H1 (cell line): Measurements from ENCODE around the gene MEIS2. TPM values are rescaled to one million over a fixed set of nuclear protein-coding genes. Genes with fewer than 3 reads are reported as not detected.
A peak's percentile ranks its signal among the peaks of the same experiment; 100 is the strongest.

Experiments used
- CTCF ChIA-PET: fragments of 300-600 bp; sonication (Branson Sonifier 250); formaldehyde crosslinking; loops from one replicate; lab custom pipeline; 2021; ENCODE audit not compliant: partially characterized antibody; lab: Charles Lee
- POLR2A ChIA-PET: fragments of 300-600 bp; sonication (Branson Sonifier 250); formaldehyde crosslinking; loops from one replicate; lab custom pipeline; 2021; ENCODE audit warnings: inconsistent platforms; ENCODE audit not compliant: partially characterized antibody; lab: Charles Lee
- DNase-seq, 2 experiments: peaks; one replicate each; pipeline versions ENCODE4 v3.0.0 to v3.0.0-alpha.2; 2010 to 2022; ENCODE audit warnings: low spot score in 2 of 2, low read depth in 1 of 2, mixed read lengths in 1 of 2
- FAIRE-seq: peaks from 2 replicates; lab custom pipeline; 2011; peaks lifted over from hg19 to GRCh38; lab: Jason Lieb, UNC
- H2AFZ ChIP-seq: 2 replicates; pipeline ENCODE4 v1.8.1; 2012; ENCODE audit warnings: low read length, inconsistent platforms
- H2AK5ac ChIP-seq: 2 replicates; pipeline ENCODE4 v1.6.1; 2013; ENCODE audit warnings: low read depth, low read length
- H2BK120ac ChIP-seq: replicated peaks from 2 replicates; pipeline ENCODE3; 2013; ENCODE audit warnings: low read depth, low read length, inconsistent platforms
- H2BK12ac ChIP-seq: 2 replicates; pipeline ENCODE4 v1.6.1; 2013; ENCODE audit warnings: low read depth, low read length
- H2BK15ac ChIP-seq: 2 replicates; pipeline ENCODE4 v1.6.1; 2013; ENCODE audit warnings: low read length
- H2BK20ac ChIP-seq: 2 replicates; pipeline ENCODE4 v1.6.1; 2013; ENCODE audit warnings: low read length
- H2BK5ac ChIP-seq: 2 replicates; pipeline ENCODE4 v1.6.1; 2013; ENCODE audit warnings: low read depth, low read length
- H3K14ac ChIP-seq: 2 replicates; pipeline ENCODE4 v1.6.1; 2013; ENCODE audit warnings: inconsistent platforms; ENCODE audit not compliant: insufficient read length
- H3K18ac ChIP-seq: 2 replicates; pipeline ENCODE4 v1.6.1; 2013; ENCODE audit warnings: low read length; ENCODE audit errors: extremely low read depth
- H3K23ac ChIP-seq: 2 replicates; pipeline ENCODE4 v1.6.1; 2013; ENCODE audit warnings: inconsistent platforms; ENCODE audit not compliant: insufficient read length
- H3K23me2 ChIP-seq: 2 replicates; pipeline ENCODE4 v1.6.1; 2013; ENCODE audit warnings: low read depth, low read length
- H3K27ac ChIP-seq: 2 replicates; pipeline ENCODE4 v1.6.1; 2011; ENCODE audit warnings: low read depth, low read length, inconsistent platforms
- H3K27me3 ChIP-seq, 4 experiments: replicated peaks in 1 of 4; 1 replicate in 1 of 4; 2 replicates in 3 of 4; pipeline versions ENCODE4 v1.6.1 to v1.8.1; 2011 to 2013; ENCODE audit warnings: low read length in 3 of 4, mild to moderate bottlenecking in 3 of 4, inconsistent platforms in 2 of 4, mixed read lengths in 2 of 4, moderate library complexity in 1 of 4; ENCODE audit not compliant: control insufficient read depth in 3 of 4, insufficient read depth in 3 of 4; ENCODE audit errors: extremely low read depth in 1 of 4
- H3K36me3 ChIP-seq, 4 experiments: 2 replicates each; pipeline versions ENCODE4 v1.6.1 to v1.8.1; 2011 to 2013; ENCODE audit warnings: mild to moderate bottlenecking in 4 of 4, low read length in 3 of 4, moderate library complexity in 2 of 4, control low read depth in 1 of 4, inconsistent platforms in 1 of 4; ENCODE audit not compliant: insufficient read depth in 4 of 4, control insufficient read depth in 2 of 4
- H3K4ac ChIP-seq: replicated peaks from 2 replicates; pipeline ENCODE3; 2013; ENCODE audit warnings: low read length, low read depth, mixed read lengths, inconsistent platforms; ENCODE audit not compliant: insufficient read length
- H3K4me1 ChIP-seq, 4 experiments: replicated peaks in 1 of 4; 1 replicate in 1 of 4; 2 replicates in 3 of 4; pipeline versions ENCODE4 v1.6.1 to v1.8.1; 2011 to 2013; ENCODE audit warnings: low read length in 3 of 4, inconsistent platforms in 2 of 4, mixed read lengths in 1 of 4; ENCODE audit not compliant: insufficient read depth in 4 of 4, control insufficient read depth in 3 of 4
- H3K4me2 ChIP-seq, 2 experiments: 2 replicates each; pipeline versions ENCODE4 v1.6.1 to v1.8.1; 2011 to 2013; ENCODE audit warnings: low read depth in 2 of 2, low read length in 2 of 2, control low read depth in 1 of 2, inconsistent platforms in 1 of 2, mild to moderate bottlenecking in 1 of 2; ENCODE audit not compliant: insufficient read depth in 1 of 2
- H3K4me3 ChIP-seq, 4 experiments: fragments of 200-600, 300-600 bp in 1 of 4; sonication (generic), shearing (Covaris generic), sonication (Bioruptor Twin) in 1 of 4; 2 replicates each; pipeline versions ENCODE4 v1.5.1 to v1.8.1; 2011 to 2016; ENCODE audit warnings: low read length in 4 of 4, low read depth in 3 of 4, control low read depth in 2 of 4, inconsistent platforms in 2 of 4, mild to moderate bottlenecking in 2 of 4, mixed read lengths in 1 of 4, moderate library complexity in 1 of 4; ENCODE audit not compliant: insufficient read depth in 2 of 4; ENCODE audit errors: extremely low read depth in 1 of 4
- H3K56ac ChIP-seq: replicated peaks from 2 replicates; pipeline ENCODE3; 2013; ENCODE audit warnings: low read depth, mild to moderate bottlenecking, mixed read lengths, low read length, inconsistent platforms; ENCODE audit not compliant: insufficient read length
- H3K79me1 ChIP-seq: 2 replicates; pipeline ENCODE4 v1.6.1; 2013; ENCODE audit warnings: low read depth, low read length, control low read depth
- H3K79me2 ChIP-seq, 2 experiments: 2 replicates each; pipeline versions ENCODE4 v1.6.1 to v1.8.1; 2012 to 2013; ENCODE audit warnings: low read length in 2 of 2, mild to moderate bottlenecking in 2 of 2, inconsistent platforms in 1 of 2; ENCODE audit not compliant: insufficient read depth in 2 of 2, control insufficient read depth in 1 of 2
- H3K9ac ChIP-seq, 4 experiments: replicated peaks in 1 of 4; 1 replicate in 1 of 4; 2 replicates in 3 of 4; pipeline versions ENCODE4 v1.6.1 to v1.8.1; 2011 to 2013; ENCODE audit warnings: low read depth in 3 of 4, low read length in 3 of 4, control low read depth in 2 of 4, mild to moderate bottlenecking in 2 of 4, moderate library complexity in 2 of 4, inconsistent platforms in 1 of 4; ENCODE audit errors: extremely low read depth in 1 of 4
- H3K9me3 ChIP-seq, 2 experiments: 2 replicates each; pipeline versions ENCODE4 v1.6.1 to v1.8.1; 2012 to 2013; ENCODE audit warnings: mild to moderate bottlenecking in 2 of 2, moderate library complexity in 2 of 2, control low read depth in 1 of 2, inconsistent platforms in 1 of 2, low read depth in 1 of 2, low read length in 1 of 2, mixed read lengths in 1 of 2; ENCODE audit not compliant: insufficient read depth in 2 of 2
- H4K20me1 ChIP-seq, 2 experiments: replicated peaks in 1 of 2; 2 replicates each; pipeline versions ENCODE3 to v1.8.1; 2011 to 2013; ENCODE audit warnings: inconsistent platforms in 2 of 2, low read length in 2 of 2, mild to moderate bottlenecking in 1 of 2; ENCODE audit not compliant: insufficient read depth in 2 of 2, control insufficient read depth in 1 of 2
- H4K5ac ChIP-seq: 2 replicates; pipeline ENCODE4 v1.6.1; 2013; ENCODE audit warnings: low read length, low read depth, mixed read lengths, inconsistent platforms; ENCODE audit not compliant: insufficient read length
- H4K8ac ChIP-seq: 2 replicates; pipeline ENCODE4 v1.8.0; 2013; ENCODE audit warnings: mild to moderate bottlenecking, moderate library complexity, low read length, inconsistent platforms; ENCODE audit not compliant: insufficient read depth; ENCODE audit errors: extremely low read depth
- H4K91ac ChIP-seq: replicated peaks from 2 replicates; pipeline ENCODE3; 2013; ENCODE audit warnings: low read length, mixed read lengths, inconsistent platforms; ENCODE audit not compliant: insufficient read length
- ATF2 ChIP-seq: IDR thresholded peaks from 2 replicates; pipeline ENCODE4 v1.6.1; 2012; ENCODE audit warnings: low read length, inconsistent platforms
- CTBP2 ChIP-seq: IDR thresholded peaks from 2 replicates; pipeline ENCODE4 v1.7.0; 2011; ENCODE audit warnings: borderline replicate concordance, mild to moderate bottlenecking, moderate library complexity, mixed read lengths, low read length; ENCODE audit not compliant: insufficient read depth, insufficient read length
- FOSL1 ChIP-seq: IDR thresholded peaks from 2 replicates; pipeline ENCODE4 v1.6.1; 2011; ENCODE audit warnings: mild to moderate bottlenecking, low read depth, low read length, moderate library complexity; ENCODE audit not compliant: insufficient read depth
- HDAC6 ChIP-seq: IDR thresholded peaks from one replicate; pipeline ENCODE4 v1.7.1; 2012; ENCODE audit warnings: low read depth, mild to moderate bottlenecking, inconsistent platforms, low read length, moderate library complexity
- KDM4A ChIP-seq: IDR thresholded peaks from one replicate; pipeline ENCODE4 v1.7.1; 2012; ENCODE audit warnings: low read depth, mild to moderate bottlenecking, moderate library complexity, low read length, inconsistent platforms; ENCODE audit not compliant: severe bottlenecking
- KDM5A ChIP-seq: fragments of 200-600 bp; IDR thresholded peaks from 2 replicates; pipeline ENCODE4 v1.7.1; 2012; ENCODE audit warnings: mild to moderate bottlenecking, low read length, inconsistent platforms, mixed read lengths
- RBBP5 ChIP-seq: IDR thresholded peaks from 2 replicates; pipeline ENCODE4 v1.7.1; 2012; ENCODE audit warnings: low read depth, mild to moderate bottlenecking, inconsistent platforms, low read length, moderate library complexity, borderline replicate concordance
- RNF2 ChIP-seq: fragments of 200-900, 300-1000 bp; sonication (generic); IDR thresholded peaks from 2 replicates; pipeline ENCODE4 v1.7.1; 2016; ENCODE audit warnings: borderline replicate concordance, low read depth, mild to moderate bottlenecking, antibody characterized with exemption, low read length; ENCODE audit not compliant: poor library complexity, severe bottlenecking; ENCODE audit errors: missing control alignments
- TAF1 ChIP-seq: IDR thresholded peaks from 2 replicates; pipeline ENCODE4 v1.6.1; 2011; ENCODE audit warnings: mild to moderate bottlenecking, low read depth, low read length
- TBP ChIP-seq: IDR thresholded peaks from 2 replicates; pipeline ENCODE4 v1.6.1; 2011; ENCODE audit warnings: low read depth, low read length, improper control_type of control experiment
- TCF12 ChIP-seq: IDR thresholded peaks from 2 replicates; pipeline ENCODE4 v1.6.1; 2011; ENCODE audit warnings: low read depth, mild to moderate bottlenecking, low read length
- WGBS, 2 experiments: shearing (Covaris generic) in 1 of 2; methylation state at CpG; one replicate each; pipeline versions ENCODE4 v1.1.6 to v1.1.7; 2013 to 2015; ENCODE audit warnings: low lambda C conversion rate in 2 of 2, mixed read lengths in 2 of 2, inconsistent platforms in 1 of 2, low coverage in 1 of 2, missing lambda C conversion rate in 1 of 2; ENCODE audit not compliant: insufficient replicate concordance in 2 of 2, insufficient coverage in 1 of 2, insufficient read length in 1 of 2; ENCODE audit errors: extremely low coverage in 1 of 2, missing lambda C conversion rate in 1 of 2; 5-methylcytosine and 5-hydroxymethylcytosine counted together
- polyA plus RNA-seq, 7 experiments: library from polyadenylated mRNA; depleted of rRNA in 3 of 7; stranded (reverse) in 5 of 7; unstranded in 2 of 7; fragments of >200 nt in 5 of 7; fragments of 200-250 nt in 2 of 7; gene quantifications; 1 replicate in 5 of 7; 2 replicates in 1 of 7; 4 replicates in 1 of 7; pipeline versions ENCODE4 v1.2.1 to v1.2.3, GENCODE V29; 2011 to 2013; ENCODE audit warnings: missing spikeins in 2 of 7, mixed read lengths in 2 of 7
- total RNA-seq: library from RNA; stranded (reverse); fragmentation: NEBNext Ultra II Directional; extraction: Animal tissue kit (Norgen Biotek cat#: 25700); gene quantifications from 2 replicates; pipeline ENCODE4 v1.2.1, GENCODE V29; 2021

MEIS2 gene
- total and polyA plus RNA-seq, 2 of the 8 experiments (the other 6 are each of a cell fraction or from before 2014, with no cell fraction given): 0.22 to 1.2 TPM

DNA sequence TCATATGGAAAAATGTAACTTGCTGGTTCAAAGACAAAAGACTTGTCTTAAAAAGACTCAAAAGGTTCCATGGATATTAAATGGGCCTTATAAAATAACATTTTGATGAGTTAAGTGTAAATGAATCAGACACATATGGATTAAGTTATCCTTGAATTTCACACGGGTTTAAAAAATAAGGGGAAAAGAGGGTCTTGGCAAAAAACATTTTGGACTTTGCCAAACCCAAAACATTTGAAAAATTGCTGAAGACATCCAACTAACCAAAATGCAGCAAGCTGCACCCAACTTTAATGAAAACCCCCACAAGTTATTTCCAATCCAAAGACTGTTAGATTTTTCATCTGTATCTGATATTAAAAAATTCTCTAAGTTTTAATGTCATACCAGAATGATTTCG lies 200.7 kb downstream of the MEIS2 start:
- POLR2A ChIA-PET: no interaction called here
- 44% methylated on average over 2 of the region's 2 CpGs; no CpG with 5 or more reads in 1 of the 2 experiments for WGBS, 2 experiments
- TF ChIP-seq FOSL1 (no peak), CTBP2 (no peak), ATF2 (no peak), TAF1 (no peak), KDM5A (no peak), HDAC6 (no peak), RBBP5 (no peak), KDM4A (no peak), RNF2 (no peak), TCF12 (no peak), TBP (no peak)

More for the DNA sequence above, 200.7 kb downstream of the MEIS2 start:
- H2BK5ac ChIP-seq: no peak overlapping the region
- H3K79me1 ChIP-seq: no peaks in the 10 kb centered on the region
- no peak overlapping the region for H3K4me2 ChIP-seq
- no peak overlapping the region for H3K27ac ChIP-seq
- DNase-seq: no peak
- no peak overlapping the region for H3K9ac ChIP-seq
- no peak overlapping the region for H3K4ac ChIP-seq
- no peaks in the 10 kb centered on the region; a peak in 1 of 4 replicates for H3K9me3 ChIP-seq
- no peak overlapping the region for H3K18ac ChIP-seq
- peaks cover 0 to 5% (median 1%) of the 10 kb centered on the region in 4 experiments; a peak in 2 of 7 replicates for H3K27me3 ChIP-seq
- no peak overlapping the region for H3K23ac ChIP-seq
- peak overlapping the region in 1 of 4 experiments; percentile 11; a peak in 1 of 8 replicates for H3K4me3 ChIP-seq
- H3K56ac ChIP-seq: no peak overlapping the region
- peaks cover 0 to 3% of the 10 kb centered on the region in 2 experiments for H4K20me1 ChIP-seq
- no peak overlapping the region for H2BK15ac ChIP-seq
- no peak overlapping the region for H4K8ac ChIP-seq
- H2BK20ac ChIP-seq: no peak overlapping the region
- H3K4me1 ChIP-seq: peaks cover 0 to 18% (median 14%) of the 10 kb centered on the region in 4 experiments; a peak in 4 of 7 replicates
- no peak for FAIRE-seq
- H2AFZ ChIP-seq: no peak overlapping the region
- no peak overlapping the region for H2BK120ac ChIP-seq
- no peaks in the 10 kb centered on the region; a peak in 1 of 8 replicates for H3K36me3 ChIP-seq
- H4K91ac ChIP-seq: no peak overlapping the region
- H3K23me2 ChIP-seq: no peaks in the 10 kb centered on the region
- H2AK5ac ChIP-seq: no peak overlapping the region
- CTCF ChIA-PET: interaction anchor here (1.1 to 1.2 kb wide), 2 partner anchors 8 to 16 kb away, joined by 3 read pairs; no protein-coding TSS in a partner anchor
- no peaks in the 10 kb centered on the region for H3K79me2 ChIP-seq
- no peak overlapping the region for H4K5ac ChIP-seq
- no peak overlapping the region for H3K14ac ChIP-seq
- H2BK12ac ChIP-seq: no peak overlapping the region
